GM18868 (cell line): ENCODE results near the gene MEDAG.

Experiments
- ATAC-seq: cut with Tn5 transposase; IDR thresholded peaks from one replicate; pipeline ENCODE4 v1.9.1; 2021; ENCODE audit warnings: mild to moderate bottlenecking, moderate library complexity; ENCODE audit not compliant: unreplicated experiment

MEDAG gene

GRCh38 chr13:30936971-30937370 is 30.9 kb downstream of the MEDAG start:
- ATAC-seq, result no peak

GRCh38 chr13:30943881-30944280 is 37.8 kb downstream of the MEDAG start:
- no peak for ATAC-seq

GRCh38 chr13:30957258-30957943 is 51.3 kb downstream of the MEDAG start:
- no peak for ATAC-seq

GRCh38 chr13:30959678-30960077 is 53.6 kb downstream of the MEDAG start:
- no peak for ATAC-seq

- ATAC-seq, result no peak
Observed at GRCh38 chr13:30963791-30964190, 57.7 kb downstream of the MEDAG start.

- no peak for ATAC-seq
Observed at GRCh38 chr13:30965380-30965779, 59.3 kb downstream of the MEDAG start.

- no peak for ATAC-seq
Observed at GRCh38 chr13:30966101-30966500, 60.0 kb downstream of the MEDAG start.

GRCh38 chr13:30968846-30969245 is 62.8 kb downstream of the MEDAG start:
- ATAC-seq, result no peak

- ATAC-seq, result no peak
Observed at GRCh38 chr13:30971575-30971974, 65.5 kb downstream of the MEDAG start.

GRCh38 chr13:30972888-30973377 is 66.9 kb downstream of the MEDAG start:
- no peak for ATAC-seq

- ATAC-seq, result no peak
Observed at GRCh38 chr13:30974350-30974749, 68.3 kb downstream of the MEDAG start.
